Heart right ventricle (tissue), 16 donors: Measurements from ENCODE around the gene CD27. TPM values are rescaled to one million over a fixed set of nuclear protein-coding genes. Genes with fewer than 3 reads are reported as not detected.

Source experiments
- ATAC-seq, 8 donors: fragments of 200-7000 bp; cut with Tn5 transposase; one replicate each; pipeline ENCODE4 v1.9.1; 2020; ENCODE audit warnings: mild to moderate bottlenecking in 8 of 8, moderate library complexity in 8 of 8, moderate number of reproducible peaks in 1 of 8
- DNase-seq, 2 donors: peaks; one replicate each; pipeline ENCODE4 v3.0.0-alpha.2; 2020
- H3K27ac ChIP-seq, 10 donors: fragments of 200-600 bp; sonication (generic) in 2 of 10; one replicate each; pipeline versions ENCODE4 v1.5.0 to v1.8.0; 2020 to 2022; ENCODE audit warnings: mild to moderate bottlenecking in 3 of 10
- H3K27me3 ChIP-seq, 7 donors: fragments of 200-600 bp; one replicate each; pipeline ENCODE4 v1.8.0; 2021 to 2022; ENCODE audit warnings: mild to moderate bottlenecking in 2 of 7
- H3K36me3 ChIP-seq, 9 donors: fragments of 200-600 bp; sonication (generic) in 1 of 9; one replicate each; pipeline versions ENCODE4 v1.5.0 to v1.8.0; 2020 to 2022; ENCODE audit warnings: mild to moderate bottlenecking in 2 of 9
- H3K4me1 ChIP-seq, 9 donors: fragments of 200-600 bp; sonication (generic) in 1 of 9; one replicate each; pipeline versions ENCODE4 v1.5.0 to v1.8.0; 2020 to 2022; ENCODE audit warnings: mild to moderate bottlenecking in 4 of 9
- H3K4me3 ChIP-seq, 10 donors: fragments of 200-600 bp; sonication (generic) in 2 of 10; one replicate each; pipeline versions ENCODE4 v1.5.0 to v1.8.0; 2020 to 2022; ENCODE audit warnings: mild to moderate bottlenecking in 7 of 10, moderate library complexity in 2 of 10
- H3K9me3 ChIP-seq, 11 donors: fragments of 200-600 bp in 10 of 11; sonication (generic) in 2 of 11; one replicate each; pipeline versions ENCODE4 v1.5.0 to v1.8.0; 2013 to 2022; ENCODE audit warnings: mild to moderate bottlenecking in 2 of 11, control low read depth in 1 of 11, moderate library complexity in 1 of 11
- CTCF ChIP-seq, 9 donors: fragments of 200-600 bp; sonication (generic) in 2 of 9; IDR thresholded peaks; one replicate each; pipeline versions ENCODE4 v1.5.0 to v1.8.0; 2021 to 2022; ENCODE audit warnings: antibody characterized with exemption in 9 of 9, mild to moderate bottlenecking in 5 of 9, moderate library complexity in 1 of 9
- WGBS, 2 donors: extraction: QIAGEN DNeasy Blood & Tissue Kit; methylation state at CpG; one replicate each; pipeline ENCODE4 v1.1.7; 2013; ENCODE audit warnings: inconsistent platforms in 1 of 2; 5-methylcytosine and 5-hydroxymethylcytosine counted together
- intact Hi-C, 10 donors: fragments of 100-400 bp; cut with DNase I; formaldehyde crosslinking; loops; one replicate each; pipeline versions ENCODE4 v1.11.1 to v1.14.2; 2022
- polyA plus RNA-seq, 2 donors: library from polyadenylated mRNA; stranded (reverse); fragments of 200-250 nt; gene quantifications; one replicate each; pipeline ENCODE4 v1.2.3, GENCODE V29; 2013
- total RNA-seq, 10 donors: library from RNA; stranded (reverse); fragmentation: NEBNext Ultra II Directional in 3 of 10; extraction: Animal tissue kit (Norgen Biotek cat#: 25700) in 3 of 10; gene quantifications; one replicate each; pipeline versions ENCODE4 v1.2.1 to v1.2.4, GENCODE V29; 2021 to 2023
- donor health status: Arrhythmogenic right ventricular cardiomyopathy.
- donor health status: ischemic (EF 13 %, LVEDD 7.1; RV severe dilation, severe dysfunction).
- donor health status: healthy with polysubstance abuse.
- donor health status: DM: no; HTN: yes; CAD: no.
- donor health status: DM: no; HTN: no; CAD: no.
- donor health status: ischemic (EF 25% LVEDD 6.9; RV normal size, moderate dysfunction).
- donor health status: ischemic (EF 25% LVEDD 5.7; RV mildly dilated, moderate dysfunction).
- donor health status: healthy.
- donor health status: DM: yes; HTN: yes; CAD: no.
- donor health status: Ischemic cardiomyopathy.
- donor health status: ischemic (EF 35%, LVEDD 5.7; RV mildly dilated, moderate dysfunction).
- donor health status: nonischemic (EF 11% LVEDD 7.7; RV severe dilation, severe dysfunction).
- donor health status: DM: yes; HTN: yes; CAD: no.
- donor health status: PGD.
- donor health status: ischemic (EF 29% LVEDD 5.4; RV normal size, mild dysfunction).
- donor health status: nonischemic (EF 23%, LVEDD 6.1; RV moderate dilation, normal function).

The CD27 gene
- total and polyA plus RNA-seq, 12 donors: 0.28 to 3.4 (median 0.32) TPM; not detected in 6

GRCh38 chr12:6420364-6420763 is 24.4 kb upstream of the CD27 start:
- 83 to 84% methylated on average over 4 of the region's 4 CpGs for WGBS, 2 donors
- intact Hi-C loops: loop anchor here in 9 of 10 donors (5.0 to 10.0 kb wide), 5 partner anchors 42 to 137 kb away; partner anchors contain the start of genes GAPDH (in 3 of the 9) and IFFO1 (in 1 of the 9)
- H3K4me3 ChIP-seq: no peak overlapping the region
- DNase-seq (no peak), ATAC-seq (no peak)
- H3K36me3 ChIP-seq: no peaks in the 10 kb centered on the region
- H3K4me1 ChIP-seq: peaks cover 0 to 17% (median 6%) of the 10 kb centered on the region in 9 donors
- H3K9me3 ChIP-seq: no peaks in the 10 kb centered on the region
- no peak for TF ChIP-seq CTCF (IDR thresholded peaks at IDR 0.05)
- no peaks in the 10 kb centered on the region for H3K27me3 ChIP-seq
- H3K27ac ChIP-seq: no peak overlapping the region

- WGBS, 2 donors: 4 to 5% methylated on average over 9 of the region's 9 CpGs
- Histone ChIP-seq H3K4me1 (peaks cover 0 to 21% (median 6%) of the 10 kb centered on the region in 9 donors), H3K9me3 (no peaks in the 10 kb centered on the region), H3K36me3 (no peaks in the 10 kb centered on the region), H3K27me3 (no peaks in the 10 kb centered on the region), H3K4me3 (no peak overlapping the region), H3K27ac (peak overlapping the region in 2 of 10 donors; percentile 26 to 36)
- DNase-seq: peak; percentile 73 to 86
- TF ChIP-seq CTCF (IDR thresholded peaks at IDR 0.05): peak; percentile 84 to 95 (median 92)
- intact Hi-C loops: loop anchor here (1.0 to 10.0 kb wide), 11 partner anchors 39 to 135 kb away; partner anchors contain the start of genes GAPDH (in 3 of the 10) and IFFO1 (in 1 of the 10)
- ATAC-seq: peak; percentile 91 to 99 (median 98)
Measured at GRCh38 chr12:6423267-6424007, 21.3 kb upstream of the CD27 start.

GRCh38 chr12:6424008-6424347 is 20.8 kb upstream of the CD27 start:
- Histone ChIP-seq H3K9me3 (no peaks in the 10 kb centered on the region), H3K27me3 (no peaks in the 10 kb centered on the region), H3K36me3 (no peaks in the 10 kb centered on the region), H3K4me1 (peaks cover 0 to 21% (median 6%) of the 10 kb centered on the region in 9 donors), H3K4me3 (no peak overlapping the region), H3K27ac (peak overlapping the region in 2 of 10 donors; percentile 26 to 36)
- no peak for TF ChIP-seq CTCF (IDR thresholded peaks at IDR 0.05)
- intact Hi-C loops: loop anchor here in 9 of 10 donors (2.0 to 10.0 kb wide), 8 partner anchors 38 to 133 kb away; partner anchors contain the start of genes GAPDH (in 3 of the 9) and IFFO1 (in 1 of the 9)
- DNase-seq (no peak), ATAC-seq (peak in 6 of 8 donors; percentile 19 to 60 (median 36))
- 42 to 61% methylated on average over 6 of the region's 6 CpGs for WGBS, 2 donors

GRCh38 chr12:6424866-6425265 is 19.9 kb upstream of the CD27 start:
- no peak for ATAC-seq
- Histone ChIP-seq H3K9me3 (no peaks in the 10 kb centered on the region), H3K4me1 (peaks cover 0 to 23% (median 6%) of the 10 kb centered on the region in 9 donors), H3K27me3 (no peaks in the 10 kb centered on the region), H3K4me3 (no peak overlapping the region), H3K36me3 (no peaks in the 10 kb centered on the region), H3K27ac (no peak overlapping the region)
- 80 to 87% methylated on average over 8 of the region's 8 CpGs for WGBS, 2 donors
- intact Hi-C loops: loop anchor here in 9 of 10 donors (2.0 to 10.0 kb wide), 8 partner anchors 37 to 132 kb away; partner anchors contain the start of genes GAPDH (in 3 of the 9) and IFFO1 (in 1 of the 9)
- no peak for DNase-seq
- TF ChIP-seq CTCF (IDR thresholded peaks at IDR 0.05): no peak
